COLO668 (cell line): ENCODE measurements around the gene PHACTR1.

Experiments used
- DNase-seq: peaks from one replicate; lab custom pipeline; 2025; ENCODE audit not compliant: unreplicated experiment; lab: John Stamatoyannopoulos, UW

Gene PHACTR1

GRCh38 chr6:12947967-12948366 is 231.4 kb downstream of the PHACTR1 start:
- DNase-seq: no peak

- no peak for DNase-seq
These were observed 234.4 kb downstream of the PHACTR1 start for GRCh38 chr6:12950976-12951375.

GRCh38 chr6:12951415-12951814 is 234.8 kb downstream of the PHACTR1 start:
- DNase-seq: no peak

GRCh38 chr6:12952318-12952717 is 235.8 kb downstream of the PHACTR1 start:
- no peak for DNase-seq

GRCh38 chr6:12955956-12956355 is 239.4 kb downstream of the PHACTR1 start:
- no peak for DNase-seq

- DNase-seq: no peak
These were observed 240.4 kb downstream of the PHACTR1 start for GRCh38 chr6:12956991-12957320.

GRCh38 chr6:12957321-12958051 is 240.9 kb downstream of the PHACTR1 start:
- DNase-seq: no peak

GRCh38 chr6:12958052-12958706 is 241.6 kb downstream of the PHACTR1 start:
- no peak for DNase-seq

GRCh38 chr6:12961761-12962160 is 245.2 kb downstream of the PHACTR1 start:
- no peak for DNase-seq

- DNase-seq: no peak
These were observed 246.0 kb downstream of the PHACTR1 start for GRCh38 chr6:12962529-12962928.

- DNase-seq: no peak
These were observed 246.4 kb downstream of the PHACTR1 start for GRCh38 chr6:12962987-12963386.

GRCh38 chr6:12963567-12963966 is 247.0 kb downstream of the PHACTR1 start:
- no peak for DNase-seq

- no peak for DNase-seq
These were observed 251.1 kb downstream of the PHACTR1 start for GRCh38 chr6:12967686-12968085.

GRCh38 chr6:12968290-12968689 is 251.7 kb downstream of the PHACTR1 start:
- DNase-seq: no peak

GRCh38 chr6:12968839-12969558 is 252.4 kb downstream of the PHACTR1 start:
- no peak for DNase-seq

- DNase-seq: no peak
These were observed 253.4 kb downstream of the PHACTR1 start for GRCh38 chr6:12969966-12970365.

- DNase-seq: no peak
These were observed 256.8 kb downstream of the PHACTR1 start for GRCh38 chr6:12973386-12973785.

- no peak for DNase-seq
These were observed 258.0 kb downstream of the PHACTR1 start for GRCh38 chr6:12974551-12974950.

- DNase-seq: no peak
These were observed 259.8 kb downstream of the PHACTR1 start for GRCh38 chr6:12976366-12976765.

- DNase-seq: no peak
These were observed 260.6 kb downstream of the PHACTR1 start for GRCh38 chr6:12977206-12977605.

GRCh38 chr6:12977806-12978205 is 261.2 kb downstream of the PHACTR1 start:
- no peak for DNase-seq

- DNase-seq: no peak
These were observed 264.2 kb downstream of the PHACTR1 start for GRCh38 chr6:12980741-12981140.
